Measurements from ENCODE around the gene GRID2. TPM values are rescaled to one million over a fixed set of nuclear protein-coding genes. Genes with fewer than 3 reads are reported as not detected.

GRID2 gene
- total RNA-seq, 1 experiment from 2014 or later, result not detected

- TF ChIP-seq CTCF (IDR thresholded peaks at IDR 0.05; ENCODE audit: insufficient read depth in 1 of 2, low read depth in 1 of 2, low read length in 1 of 2, severe bottlenecking in 1 of 2, unreplicated experiment in 1 of 2), result no peak
- Mint-ChIP-seq H3K27ac (ENCODE audit: unreplicated experiment) (no peak overlapping the region), H3K36me3 (ENCODE audit: insufficient read depth, unreplicated experiment) (no peaks in the 10 kb centered on the region), H3K9me3 (ENCODE audit: unreplicated experiment) (no peaks in the 10 kb centered on the region), H3K4me1 (ENCODE audit: low read depth, unreplicated experiment) (peaks cover 12% of the 10 kb centered on the region), H3K27me3 (ENCODE audit: insufficient read depth, unreplicated experiment) (no peaks in the 10 kb centered on the region), H3K4me3 (ENCODE audit: unreplicated experiment) (no peak overlapping the region)
- no peaks in the 10 kb centered on the region for H3K9me3 ChIP-seq
- H3K36me3 ChIP-seq (ENCODE audit: control insufficient read depth, insufficient read depth, low read length), result no peaks in the 10 kb centered on the region
- H3K4me3 ChIP-seq (ENCODE audit: low read depth, low read length), result no peak overlapping the region
- H3K4me1 ChIP-seq, result no peaks in the 10 kb centered on the region
- no TSS peak for BruUV-seq (replicated peaks)
- ChIA-PET POLR2A (no interaction called here), CTCF (no interaction called here)
- no peaks in the 10 kb centered on the region for H3K27me3 ChIP-seq (replicated peaks; ENCODE audit: control insufficient read depth, insufficient read depth, low read length)
- intact Hi-C loops (cut with micrococcal nuclease; ENCODE audit: unreplicated experiment), result no loop called here
- DNase-seq, result no peak
These were observed 1471.8 kb downstream of the GRID2 start for GRCh38 chr4:93775551-93775950.

GRCh38 chr4:93776386-93777080 lies 1472.8 kb downstream of the GRID2 start:
- Mint-ChIP-seq H3K27ac (ENCODE audit: unreplicated experiment) (no peak overlapping the region), H3K4me1 (ENCODE audit: low read depth, unreplicated experiment) (peaks cover 12% of the 10 kb centered on the region), H3K36me3 (ENCODE audit: insufficient read depth, unreplicated experiment) (no peaks in the 10 kb centered on the region), H3K9me3 (ENCODE audit: unreplicated experiment) (no peaks in the 10 kb centered on the region), H3K27me3 (ENCODE audit: insufficient read depth, unreplicated experiment) (no peaks in the 10 kb centered on the region), H3K4me3 (ENCODE audit: unreplicated experiment) (no peak overlapping the region)
- H3K27me3 ChIP-seq (replicated peaks; ENCODE audit: control insufficient read depth, insufficient read depth, low read length), result no peaks in the 10 kb centered on the region
- no TSS peak for BruUV-seq (replicated peaks)
- H3K36me3 ChIP-seq (ENCODE audit: control insufficient read depth, insufficient read depth, low read length), result no peaks in the 10 kb centered on the region
- CTCF ChIA-PET, result no interaction called here
- intact Hi-C loops (cut with micrococcal nuclease; ENCODE audit: unreplicated experiment), result no loop called here
- TF ChIP-seq CTCF (IDR thresholded peaks at IDR 0.05; ENCODE audit: insufficient read depth in 1 of 2, low read depth in 1 of 2, low read length in 1 of 2, severe bottlenecking in 1 of 2, unreplicated experiment in 1 of 2), result no peak
- no peak overlapping the region for H3K4me3 ChIP-seq (ENCODE audit: low read depth, low read length)
- H3K4me1 ChIP-seq, result no peaks in the 10 kb centered on the region
- no peaks in the 10 kb centered on the region for H3K9me3 ChIP-seq
- POLR2A ChIA-PET, result no interaction called here
- DNase-seq, result no peak

GRCh38 chr4:93777081-93777460 lies 1473.3 kb downstream of the GRID2 start:
- Histone ChIP-seq H3K36me3 (ENCODE audit: control insufficient read depth, insufficient read depth, low read length) (no peaks in the 10 kb centered on the region), H3K27me3 (replicated peaks; ENCODE audit: control insufficient read depth, insufficient read depth, low read length) (no peaks in the 10 kb centered on the region), H3K4me1 (no peaks in the 10 kb centered on the region), H3K9me3 (no peaks in the 10 kb centered on the region), H3K4me3 (ENCODE audit: low read depth, low read length) (no peak overlapping the region)
- intact Hi-C loops (cut with micrococcal nuclease; ENCODE audit: unreplicated experiment), result no loop called here
- Mint-ChIP-seq H3K36me3 (ENCODE audit: insufficient read depth, unreplicated experiment) (no peaks in the 10 kb centered on the region), H3K4me1 (ENCODE audit: low read depth, unreplicated experiment) (peaks cover 8% of the 10 kb centered on the region), H3K9me3 (ENCODE audit: unreplicated experiment) (no peaks in the 10 kb centered on the region), H3K4me3 (ENCODE audit: unreplicated experiment) (no peak overlapping the region), H3K27ac (ENCODE audit: unreplicated experiment) (no peak overlapping the region), H3K27me3 (ENCODE audit: insufficient read depth, unreplicated experiment) (no peaks in the 10 kb centered on the region)
- ChIA-PET POLR2A (no interaction called here), CTCF (no interaction called here)
- no TSS peak for BruUV-seq (replicated peaks)
- DNase-seq, result no peak
- TF ChIP-seq CTCF (IDR thresholded peaks at IDR 0.05; ENCODE audit: insufficient read depth in 1 of 2, low read depth in 1 of 2, low read length in 1 of 2, severe bottlenecking in 1 of 2, unreplicated experiment in 1 of 2), result no peak
